Breast epithelium (tissue), 4 donors: Measurements from ENCODE around the gene MOGAT3. TPM values are rescaled to one million over a fixed set of nuclear protein-coding genes. Genes with fewer than 3 reads are reported as not detected.

Experiments
- DNase-seq, 2 donors: peaks; one replicate each; pipeline ENCODE4 v3.0.0-alpha.2; 2019; ENCODE audit warnings: low spot score in 2 of 2
- H3K27ac ChIP-seq, 2 donors: fragments of 200-600 bp; sonication (generic) in 1 of 2; one replicate each; pipeline ENCODE4 v1.5.1; 2016 to 2019; ENCODE audit warnings: mild to moderate bottlenecking in 1 of 2
- H3K27me3 ChIP-seq, 2 donors: fragments of 200-600 bp; sonication (generic) in 1 of 2; one replicate each; pipeline versions ENCODE4 v1.5.1 to v1.6.0; 2017 to 2019; ENCODE audit warnings: control low read depth in 1 of 2, mild to moderate bottlenecking in 1 of 2
- H3K36me3 ChIP-seq: fragments of 200-600 bp; one replicate; pipeline ENCODE4 v1.5.1; 2019
- H3K4me1 ChIP-seq, 2 donors: fragments of 200-600 bp; sonication (generic); one replicate each; pipeline ENCODE4 v1.5.1; 2016 to 2019; ENCODE audit warnings: control low read depth in 1 of 2
- H3K4me3 ChIP-seq, 3 donors: fragments of 200-600 bp; sonication (generic); 1 replicate in 2 of 3; 2 replicates in 1 of 3; pipeline ENCODE4 v1.5.1; 2016 to 2019; ENCODE audit warnings: mild to moderate bottlenecking in 3 of 3, moderate library complexity in 2 of 3
- H3K9me3 ChIP-seq, 2 donors: fragments of 200-600 bp; sonication (generic) in 1 of 2; one replicate each; pipeline ENCODE4 v1.5.1; 2016 to 2019; ENCODE audit warnings: control low read depth in 1 of 2
- POLR2A ChIP-seq: fragments of 450-650 bp; IDR thresholded peaks from one replicate; pipeline ENCODE4 v1.6.1; 2016; ENCODE audit warnings: antibody characterized with exemption, mild to moderate bottlenecking, moderate library complexity
- POLR2AphosphoS5 ChIP-seq, 3 donors: sonication (generic); formaldehyde crosslinking; IDR thresholded peaks; one replicate each; pipeline ENCODE4 v1.6.1; 2017; ENCODE audit warnings: antibody characterized with exemption in 3 of 3
- intact Hi-C: fragments of 100-400 bp; cut with DNase I; formaldehyde crosslinking; loops from one replicate; pipeline ENCODE4 v1.15.1; 2023; ENCODE audit warnings: low total_unique reads
- total RNA-seq, 3 donors: library from RNA; depleted of rRNA; stranded (reverse); fragments of >200 nt; gene quantifications; one replicate each; pipeline ENCODE4 v1.1.0, GENCODE V29; 2016
- TF ChIP-seq, protein P1 (sequence below), 3 donors: fragments of 450-650 bp; IDR thresholded peaks; one replicate each; pipeline ENCODE4 v1.5.1; 2016 to 2017; ENCODE audit warnings: antibody characterized with exemption in 3 of 3, mild to moderate bottlenecking in 3 of 3, moderate library complexity in 3 of 3

The MOGAT3 gene
- total RNA-seq, 3 donors from 2014 or later = 2.6 TPM; not detected in 2

DNA sequence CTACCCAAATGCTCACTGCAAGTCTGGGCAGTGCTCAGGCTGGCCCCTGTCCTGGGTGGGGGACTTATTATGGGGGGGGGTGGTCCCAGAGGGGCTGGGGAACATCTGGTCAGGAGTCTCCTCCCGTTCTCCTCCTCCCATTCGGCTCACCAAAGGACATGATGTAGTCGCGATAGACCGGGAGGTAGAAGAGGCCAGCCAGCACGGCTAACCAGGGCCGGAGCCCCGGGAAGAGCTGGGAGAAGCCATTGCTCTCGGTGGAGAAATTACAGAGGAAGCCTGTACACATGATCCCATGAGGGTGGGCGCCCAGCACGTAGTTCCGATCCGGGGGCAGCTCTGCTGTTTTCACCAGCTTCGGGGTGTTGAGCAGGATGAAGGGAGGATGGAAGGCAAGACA is 2.4 kb downstream of the MOGAT3 start:
- Histone ChIP-seq H3K4me3 (no peak overlapping the region), H3K9me3 (no peaks in the 10 kb centered on the region), H3K27me3 (peaks cover 0 to 45% of the 10 kb centered on the region in 2 donors), H3K27ac (no peak overlapping the region), H3K36me3 (no peaks in the 10 kb centered on the region), H3K4me1 (no peaks in the 10 kb centered on the region)
- TF ChIP-seq POLR2A (no peak), POLR2AphosphoS5 (IDR thresholded peaks at IDR 0.05) (no peak)
- TF ChIP-seq, protein P1, sequence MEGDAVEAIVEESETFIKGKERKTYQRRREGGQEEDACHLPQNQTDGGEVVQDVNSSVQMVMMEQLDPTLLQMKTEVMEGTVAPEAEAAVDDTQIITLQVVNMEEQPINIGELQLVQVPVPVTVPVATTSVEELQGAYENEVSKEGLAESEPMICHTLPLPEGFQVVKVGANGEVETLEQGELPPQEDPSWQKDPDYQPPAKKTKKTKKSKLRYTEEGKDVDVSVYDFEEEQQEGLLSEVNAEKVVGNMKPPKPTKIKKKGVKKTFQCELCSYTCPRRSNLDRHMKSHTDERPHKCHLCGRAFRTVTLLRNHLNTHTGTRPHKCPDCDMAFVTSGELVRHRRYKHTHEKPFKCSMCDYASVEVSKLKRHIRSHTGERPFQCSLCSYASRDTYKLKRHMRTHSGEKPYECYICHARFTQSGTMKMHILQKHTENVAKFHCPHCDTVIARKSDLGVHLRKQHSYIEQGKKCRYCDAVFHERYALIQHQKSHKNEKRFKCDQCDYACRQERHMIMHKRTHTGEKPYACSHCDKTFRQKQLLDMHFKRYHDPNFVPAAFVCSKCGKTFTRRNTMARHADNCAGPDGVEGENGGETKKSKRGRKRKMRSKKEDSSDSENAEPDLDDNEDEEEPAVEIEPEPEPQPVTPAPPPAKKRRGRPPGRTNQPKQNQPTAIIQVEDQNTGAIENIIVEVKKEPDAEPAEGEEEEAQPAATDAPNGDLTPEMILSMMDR (IDR thresholded peaks at IDR 0.05) = no peak
- no peak for DNase-seq
- intact Hi-C loops = no loop called here

DNA sequence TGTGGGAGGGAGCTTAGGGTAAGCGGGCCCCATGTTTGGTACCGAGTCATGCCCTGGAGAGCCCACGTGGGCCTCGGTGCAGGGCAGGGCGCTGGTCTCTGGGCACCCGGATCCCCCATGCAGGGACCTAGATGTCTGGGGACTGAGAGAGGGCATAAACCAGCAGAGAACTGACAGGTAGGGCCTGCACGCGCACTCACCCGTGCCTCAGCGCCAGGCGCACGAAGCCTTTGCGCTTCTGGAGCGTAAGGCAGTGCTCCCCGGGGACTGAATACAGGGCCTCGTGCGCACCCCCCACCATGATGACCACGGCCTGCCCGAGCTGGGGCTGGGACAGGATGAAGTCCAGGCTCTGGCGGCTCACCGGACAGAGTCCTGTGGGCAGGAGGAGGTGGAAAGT is 2.8 kb downstream of the MOGAT3 start:
- intact Hi-C loops = no loop called here
- TF ChIP-seq, protein P1 (IDR thresholded peaks at IDR 0.05) = no peak
- no peak for DNase-seq
- Histone ChIP-seq H3K9me3 (no peaks in the 10 kb centered on the region), H3K27me3 (peaks cover 0 to 40% of the 10 kb centered on the region in 2 donors), H3K4me1 (no peaks in the 10 kb centered on the region), H3K4me3 (no peak overlapping the region), H3K27ac (no peak overlapping the region), H3K36me3 (no peaks in the 10 kb centered on the region)

DNA sequence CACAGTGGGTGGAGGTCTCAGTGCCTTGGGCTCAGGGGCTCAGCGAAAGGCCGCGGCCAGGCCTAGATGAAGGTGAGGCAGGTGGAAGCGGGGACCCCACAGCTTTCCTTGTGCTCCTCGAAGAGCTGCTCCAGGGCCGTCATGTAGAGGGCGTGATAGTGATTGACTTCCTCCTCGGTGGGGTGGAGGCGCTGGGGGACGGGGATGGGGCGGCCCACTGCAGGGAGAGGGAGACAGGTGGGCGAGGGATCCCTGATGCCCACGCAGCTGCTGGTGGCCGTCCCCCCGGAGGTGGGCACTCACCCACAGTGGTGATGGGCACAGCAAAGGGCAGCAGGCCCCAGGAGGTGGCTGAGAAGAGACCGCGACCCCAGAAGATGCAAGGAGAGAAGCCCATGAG is 5.0 kb downstream of the MOGAT3 start:
- intact Hi-C loops = no loop called here
- Histone ChIP-seq H3K36me3 (no peaks in the 10 kb centered on the region), H3K27me3 (peaks cover 0 to 20% of the 10 kb centered on the region in 2 donors), H3K27ac (no peak overlapping the region), H3K4me3 (no peak overlapping the region), H3K4me1 (no peaks in the 10 kb centered on the region), H3K9me3 (no peaks in the 10 kb centered on the region)
- DNase-seq = no peak
- TF ChIP-seq POLR2AphosphoS5 (IDR thresholded peaks at IDR 0.05) (no peak), POLR2A (no peak)
- TF ChIP-seq, protein P1 (IDR thresholded peaks at IDR 0.05) = no peak

DNA sequence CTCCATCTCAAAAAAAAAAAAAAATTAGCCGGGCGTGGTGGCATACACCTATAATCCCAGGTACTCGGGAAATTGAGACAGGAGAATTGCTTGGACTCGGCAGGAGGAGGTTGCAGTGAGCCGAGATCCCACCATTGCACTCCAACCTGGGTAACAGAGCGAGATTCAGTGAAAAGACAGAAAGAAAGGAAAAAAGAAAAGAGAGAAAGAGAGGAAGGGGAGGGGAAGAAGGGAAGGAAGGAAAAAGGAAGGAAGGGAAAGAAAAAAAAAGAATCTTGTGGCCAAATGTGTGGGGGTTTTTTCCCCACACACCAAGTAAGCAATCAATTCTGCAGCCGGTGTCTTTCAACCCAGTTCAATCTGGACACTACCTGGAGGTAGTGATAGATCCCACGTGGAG is 11.7 kb downstream of the MOGAT3 start:
- Histone ChIP-seq H3K4me3 (no peak overlapping the region), H3K27me3 (no peaks in the 10 kb centered on the region), H3K27ac (no peak overlapping the region), H3K4me1 (no peaks in the 10 kb centered on the region), H3K36me3 (no peaks in the 10 kb centered on the region), H3K9me3 (no peaks in the 10 kb centered on the region)
- DNase-seq = no peak
- intact Hi-C loops = no loop called here
- TF ChIP-seq POLR2AphosphoS5 (IDR thresholded peaks at IDR 0.05) (no peak), POLR2A (no peak)
- TF ChIP-seq, protein P1 (IDR thresholded peaks at IDR 0.05) = no peak

DNA sequence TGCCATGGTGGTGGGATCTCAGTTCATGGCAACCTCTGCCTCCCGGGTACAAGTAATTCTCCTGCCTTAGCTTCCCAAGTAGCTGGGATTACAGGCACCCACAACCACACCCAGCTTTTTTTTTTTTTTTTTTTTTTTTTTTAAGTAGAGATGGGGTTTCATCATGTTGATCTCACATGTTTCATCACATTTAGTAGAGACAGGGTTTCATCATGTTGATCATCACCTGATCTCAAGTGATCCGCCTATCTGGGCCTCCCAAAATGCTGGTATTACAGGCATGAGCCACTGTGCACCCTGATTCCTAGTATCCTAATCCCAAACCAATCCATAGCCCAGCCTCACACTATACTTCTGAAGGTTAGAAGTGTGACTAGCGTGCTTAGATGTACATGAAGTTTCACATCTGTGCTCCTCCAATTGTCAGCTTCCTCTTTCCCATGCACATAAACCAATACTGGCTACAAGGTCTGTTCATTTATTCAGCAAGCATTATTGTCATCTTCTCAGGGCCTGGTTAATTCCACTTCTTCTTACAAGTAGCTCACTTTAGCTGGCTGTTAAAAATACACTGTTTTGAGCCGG is 13.9 kb downstream of the MOGAT3 start:
- TF ChIP-seq POLR2A = no peak
- TF ChIP-seq, protein P1 (IDR thresholded peaks at IDR 0.05) = no peak
- no peak for TF ChIP-seq POLR2AphosphoS5 (IDR thresholded peaks at IDR 0.05)
- H3K9me3 ChIP-seq = no peaks in the 10 kb centered on the region
- intact Hi-C loops = no loop called here
- H3K27me3 ChIP-seq = peaks cover 0 to 3% of the 10 kb centered on the region in 2 donors
- no peaks in the 10 kb centered on the region for H3K36me3 ChIP-seq
- no peak overlapping the region for H3K27ac ChIP-seq
- DNase-seq = no peak
- no peak overlapping the region for H3K4me3 ChIP-seq
- H3K4me1 ChIP-seq = no peaks in the 10 kb centered on the region
